Measurements from ENCODE around the gene LMAN2L.

The LMAN2L gene

GRCh38 chr2:96759548-96759947, 19.7 kb upstream of the LMAN2L start:
- Histone ChIP-seq H3K9me3 (ENCODE audit: control insufficient read depth, insufficient read depth, low read depth, low read length) (no peaks in the 10 kb centered on the region), H3K4me1 (ENCODE audit: control insufficient read depth, insufficient read depth, low read length) (peaks cover 51% of the 10 kb centered on the region), H3K27me3 (ENCODE audit: control insufficient read depth, insufficient read depth, low read length) (peaks cover 4% of the 10 kb centered on the region; the same call in 1 of the 2 replicates), H3K36me3 (ENCODE audit: control insufficient read depth, insufficient read depth, low read length) (no peaks in the 10 kb centered on the region), H3K27ac (ENCODE audit: low read depth, low read length) (no peak overlapping the region), H3K9ac (ENCODE audit: low read length) (no peak overlapping the region), H3K4me3 (ENCODE audit: low read depth, low read length) (no peak overlapping the region)

GRCh38 chr2:96758987-96759386, 19.1 kb upstream of the LMAN2L start:
- Histone ChIP-seq H3K36me3 (ENCODE audit: control insufficient read depth, insufficient read depth, low read length) (no peaks in the 10 kb centered on the region), H3K27ac (ENCODE audit: low read depth, low read length) (no peak overlapping the region), H3K27me3 (ENCODE audit: control insufficient read depth, insufficient read depth, low read length) (peaks cover 4% of the 10 kb centered on the region; the same call in 1 of the 2 replicates), H3K9ac (ENCODE audit: low read length) (no peak overlapping the region), H3K9me3 (ENCODE audit: control insufficient read depth, insufficient read depth, low read depth, low read length) (no peaks in the 10 kb centered on the region), H3K4me1 (ENCODE audit: control insufficient read depth, insufficient read depth, low read length) (peaks cover 46% of the 10 kb centered on the region), H3K4me3 (ENCODE audit: low read depth, low read length) (no peak overlapping the region)

DNA sequence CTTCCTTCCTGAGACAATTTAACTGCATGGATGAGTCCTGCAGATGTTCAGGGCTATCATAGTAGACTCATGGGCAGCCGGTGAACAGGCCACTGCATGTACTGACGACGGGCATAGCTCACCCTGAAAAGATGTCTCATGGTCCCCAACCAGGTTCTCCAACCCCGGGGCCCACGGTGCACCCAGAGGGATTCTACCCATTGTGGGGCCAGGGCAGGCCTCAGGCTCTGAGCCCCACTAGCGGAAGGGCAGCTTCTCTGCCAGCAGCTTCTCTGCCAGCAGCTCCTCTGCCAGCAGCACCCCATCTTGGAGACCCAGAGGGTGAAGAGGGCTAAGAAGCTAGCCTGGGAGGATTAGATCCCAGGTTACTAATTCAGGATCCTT, 17.6 kb upstream of the LMAN2L start:
- Histone ChIP-seq H3K4me1 (ENCODE audit: control insufficient read depth, insufficient read depth, low read length) (peaks cover 32% of the 10 kb centered on the region), H3K27me3 (ENCODE audit: control insufficient read depth, insufficient read depth, low read length) (peaks cover 4% of the 10 kb centered on the region; the same call in 1 of the 2 replicates), H3K27ac (ENCODE audit: low read depth, low read length) (no peak overlapping the region), H3K9me3 (ENCODE audit: control insufficient read depth, insufficient read depth, low read depth, low read length) (no peaks in the 10 kb centered on the region), H3K4me3 (ENCODE audit: low read depth, low read length) (no peak overlapping the region), H3K36me3 (ENCODE audit: control insufficient read depth, insufficient read depth, low read length) (no peaks in the 10 kb centered on the region), H3K9ac (ENCODE audit: low read length) (no peak overlapping the region)

GRCh38 chr2:96756788-96757476, 17.1 kb upstream of the LMAN2L start:
- H3K36me3 ChIP-seq (ENCODE audit: control insufficient read depth, insufficient read depth, low read length): no peaks in the 10 kb centered on the region
- peaks cover 26% of the 10 kb centered on the region for H3K4me1 ChIP-seq (ENCODE audit: control insufficient read depth, insufficient read depth, low read length)
- no peak overlapping the region for H3K9ac ChIP-seq (ENCODE audit: low read length)
- H3K9me3 ChIP-seq (ENCODE audit: control insufficient read depth, insufficient read depth, low read depth, low read length): no peaks in the 10 kb centered on the region
- no peak overlapping the region for H3K4me3 ChIP-seq (ENCODE audit: low read depth, low read length)
- H3K27ac ChIP-seq (ENCODE audit: low read depth, low read length): no peak overlapping the region
- peaks cover 4% of the 10 kb centered on the region; the same call in 1 of the 2 replicates for H3K27me3 ChIP-seq (ENCODE audit: control insufficient read depth, insufficient read depth, low read length)

DNA sequence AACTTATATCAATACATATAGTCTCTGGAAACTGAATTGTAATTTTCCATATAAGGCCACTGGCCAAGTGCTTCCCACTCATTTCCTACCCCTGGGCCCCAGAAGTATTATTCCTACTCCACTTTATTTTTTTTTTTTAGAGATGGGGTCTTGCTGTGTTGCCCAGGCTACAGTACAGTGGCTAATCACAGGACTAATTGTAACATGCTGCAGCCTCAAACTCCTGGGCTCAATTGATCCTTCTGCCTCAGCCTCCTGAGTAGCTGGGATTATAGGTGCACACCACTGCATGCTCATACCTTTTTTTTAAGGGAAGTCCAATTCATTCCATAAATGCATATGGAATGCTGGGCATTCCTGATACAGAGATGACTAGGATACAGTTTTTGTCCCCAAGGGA, 14.5 kb upstream of the LMAN2L start:
- no peaks in the 10 kb centered on the region for H3K36me3 ChIP-seq (ENCODE audit: control insufficient read depth, insufficient read depth, low read length)
- peaks cover 6% of the 10 kb centered on the region for H3K4me1 ChIP-seq (ENCODE audit: control insufficient read depth, insufficient read depth, low read length)
- no peaks in the 10 kb centered on the region for H3K9me3 ChIP-seq (ENCODE audit: control insufficient read depth, insufficient read depth, low read depth, low read length)
- H3K27me3 ChIP-seq (ENCODE audit: control insufficient read depth, insufficient read depth, low read length): no peaks in the 10 kb centered on the region
- H3K9ac ChIP-seq (ENCODE audit: low read length): no peak overlapping the region
- H3K27ac ChIP-seq (ENCODE audit: low read depth, low read length): no peak overlapping the region
- H3K4me3 ChIP-seq (ENCODE audit: low read depth, low read length): no peak overlapping the region

GRCh38 chr2:96753661-96754282, 13.9 kb upstream of the LMAN2L start:
- Histone ChIP-seq H3K9me3 (ENCODE audit: control insufficient read depth, insufficient read depth, low read depth, low read length) (no peaks in the 10 kb centered on the region), H3K4me1 (ENCODE audit: control insufficient read depth, insufficient read depth, low read length) (peaks cover under 1% of the 10 kb centered on the region; the same call in 1 of the 2 replicates), H3K27ac (ENCODE audit: low read depth, low read length) (no peak overlapping the region), H3K4me3 (ENCODE audit: low read depth, low read length) (no peak overlapping the region), H3K36me3 (ENCODE audit: control insufficient read depth, insufficient read depth, low read length) (no peaks in the 10 kb centered on the region), H3K27me3 (ENCODE audit: control insufficient read depth, insufficient read depth, low read length) (no peaks in the 10 kb centered on the region), H3K9ac (ENCODE audit: low read length) (no peak overlapping the region)

- Histone ChIP-seq H3K27ac (ENCODE audit: low read depth, low read length) (no peak overlapping the region), H3K36me3 (ENCODE audit: control insufficient read depth, insufficient read depth, low read length) (no peaks in the 10 kb centered on the region), H3K4me1 (ENCODE audit: control insufficient read depth, insufficient read depth, low read length) (no peaks in the 10 kb centered on the region), H3K9me3 (ENCODE audit: control insufficient read depth, insufficient read depth, low read depth, low read length) (no peaks in the 10 kb centered on the region), H3K9ac (ENCODE audit: low read length) (no peak overlapping the region), H3K27me3 (ENCODE audit: control insufficient read depth, insufficient read depth, low read length) (no peaks in the 10 kb centered on the region), H3K4me3 (ENCODE audit: low read depth, low read length) (no peak overlapping the region)
Measured at GRCh38 chr2:96751800-96752199, 11.9 kb upstream of the LMAN2L start.

- Histone ChIP-seq H3K36me3 (ENCODE audit: control insufficient read depth, insufficient read depth, low read length) (no peaks in the 10 kb centered on the region), H3K4me1 (ENCODE audit: control insufficient read depth, insufficient read depth, low read length) (no peaks in the 10 kb centered on the region), H3K4me3 (ENCODE audit: low read depth, low read length) (no peak overlapping the region), H3K9ac (ENCODE audit: low read length) (no peak overlapping the region), H3K27me3 (ENCODE audit: control insufficient read depth, insufficient read depth, low read length) (no peaks in the 10 kb centered on the region), H3K9me3 (ENCODE audit: control insufficient read depth, insufficient read depth, low read depth, low read length) (no peaks in the 10 kb centered on the region), H3K27ac (ENCODE audit: low read depth, low read length) (no peak overlapping the region)
Measured at GRCh38 chr2:96747061-96747617, 7.3 kb upstream of the LMAN2L start.

- Histone ChIP-seq H3K36me3 (ENCODE audit: control insufficient read depth, insufficient read depth, low read length) (peaks cover 34% of the 10 kb centered on the region), H3K9ac (ENCODE audit: low read length) (peak overlapping the region; percentile 84), H3K4me1 (ENCODE audit: control insufficient read depth, insufficient read depth, low read length) (peaks cover 3% of the 10 kb centered on the region), H3K27ac (ENCODE audit: low read depth, low read length) (peak overlapping the region; percentile 56; the same call in 1 of the 2 replicates), H3K4me3 (ENCODE audit: low read depth, low read length) (peak overlapping the region; percentile 97), H3K27me3 (ENCODE audit: control insufficient read depth, insufficient read depth, low read length) (no peaks in the 10 kb centered on the region), H3K9me3 (ENCODE audit: control insufficient read depth, insufficient read depth, low read depth, low read length) (no peaks in the 10 kb centered on the region)
Measured at GRCh38 chr2:96739076-96739632, 710 bp downstream of the LMAN2L start.

DNA sequence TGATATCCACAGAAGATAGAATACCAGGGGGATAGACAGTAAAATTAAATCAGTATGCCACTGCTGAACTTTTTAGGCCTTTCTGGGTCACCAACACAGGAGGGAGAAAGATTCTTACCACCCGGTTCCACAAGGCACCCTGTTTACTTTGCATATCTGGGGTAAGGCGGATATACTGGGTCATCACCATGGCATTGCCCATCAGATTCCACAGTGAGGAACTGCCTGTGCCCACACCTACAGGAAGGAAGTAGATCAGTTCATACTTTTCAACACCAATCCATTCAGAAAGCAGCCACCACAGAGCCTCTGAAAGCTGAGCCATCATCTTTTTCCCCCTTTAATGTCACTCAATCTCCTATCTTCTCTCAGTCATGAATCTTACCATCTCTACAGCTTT, 2.0 kb downstream of the LMAN2L start:
- H3K4me3 ChIP-seq (ENCODE audit: low read depth, low read length): no peak overlapping the region
- H3K27ac ChIP-seq (ENCODE audit: low read depth, low read length): no peak overlapping the region
- peaks cover 47% of the 10 kb centered on the region for H3K36me3 ChIP-seq (ENCODE audit: control insufficient read depth, insufficient read depth, low read length)
- H3K9ac ChIP-seq (ENCODE audit: low read length): no peak overlapping the region
- H3K9me3 ChIP-seq (ENCODE audit: control insufficient read depth, insufficient read depth, low read depth, low read length): no peaks in the 10 kb centered on the region
- H3K27me3 ChIP-seq (ENCODE audit: control insufficient read depth, insufficient read depth, low read length): no peaks in the 10 kb centered on the region
- H3K4me1 ChIP-seq (ENCODE audit: control insufficient read depth, insufficient read depth, low read length): peaks cover 3% of the 10 kb centered on the region

DNA sequence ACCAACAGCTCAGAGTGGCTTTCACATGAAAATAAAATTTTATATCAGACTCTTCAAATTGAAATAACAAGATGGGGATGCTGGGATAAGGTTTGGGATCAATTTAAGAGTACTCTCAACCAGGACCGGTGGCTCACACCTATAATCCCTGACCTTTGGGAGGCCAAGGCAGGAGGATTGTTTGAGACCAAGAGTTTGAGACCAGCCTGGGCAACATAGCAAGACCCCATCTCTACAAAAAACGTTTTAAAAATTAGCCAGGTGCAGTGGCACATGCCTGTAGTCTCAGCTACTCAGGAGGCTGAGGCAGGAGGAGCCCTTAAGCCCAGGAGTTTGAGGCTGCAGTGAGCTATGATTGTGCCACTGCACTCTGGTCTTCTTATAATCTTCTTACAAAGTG, 2.6 kb downstream of the LMAN2L start:
- Histone ChIP-seq H3K4me1 (ENCODE audit: control insufficient read depth, insufficient read depth, low read length) (peaks cover 3% of the 10 kb centered on the region), H3K9ac (ENCODE audit: low read length) (no peak overlapping the region), H3K9me3 (ENCODE audit: control insufficient read depth, insufficient read depth, low read depth, low read length) (no peaks in the 10 kb centered on the region), H3K27me3 (ENCODE audit: control insufficient read depth, insufficient read depth, low read length) (no peaks in the 10 kb centered on the region), H3K27ac (ENCODE audit: low read depth, low read length) (no peak overlapping the region), H3K36me3 (ENCODE audit: control insufficient read depth, insufficient read depth, low read length) (peaks cover 48% of the 10 kb centered on the region), H3K4me3 (ENCODE audit: low read depth, low read length) (no peak overlapping the region)

Measured in HUES6 (cell line).